ENCODE data around the gene ANKRD60. TPM values are rescaled to one million over a fixed set of nuclear protein-coding genes. Genes with fewer than 3 reads are reported as not detected.

ANKRD60 gene
- total RNA-seq, 1 experiment from 2014 or later = not detected

DNA sequence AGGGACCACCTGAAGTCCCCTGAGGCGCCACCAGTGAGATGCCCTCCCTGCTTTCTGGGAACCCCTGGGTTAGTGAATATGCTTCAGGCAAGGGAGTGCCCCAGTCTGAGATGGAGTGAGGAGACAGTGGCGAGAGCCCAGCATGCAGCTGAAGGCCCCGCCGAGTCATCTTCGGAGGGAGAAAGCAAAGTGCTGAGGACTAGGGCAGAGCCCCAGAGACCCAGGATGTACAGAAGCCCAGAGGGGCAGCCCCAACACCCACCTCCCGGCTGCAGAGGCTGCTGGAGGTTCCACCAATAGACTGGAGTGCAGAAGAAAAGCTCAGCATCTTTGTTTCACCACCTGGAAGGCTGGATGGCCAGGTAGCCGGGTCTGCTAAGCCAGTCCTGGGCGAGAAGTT is 14.1 kb downstream of the ANKRD60 start:
- no peak overlapping the region for H2BK15ac ChIP-seq (ENCODE audit: low read depth, low read length)
- no CpG with 5 or more reads among the region's 8 CpGs for WGBS (ENCODE audit: extremely low coverage, insufficient read length, low lambda C conversion rate)
- H3K23me2 ChIP-seq (ENCODE audit: insufficient read length, low read depth, low read length, poor library complexity, severe bottlenecking) = no peaks in the 10 kb centered on the region
- H3K4me1 Mint-ChIP-seq = 0 out of 4 replicates have a peak, but pooled peaks cover 0 to 3% of the 10 kb centered on the region in 2 experiments
- no peak overlapping the region for H3K56ac ChIP-seq (ENCODE audit: insufficient read length, low read depth, low read length)
- no peaks in the 10 kb centered on the region for H3K79me1 ChIP-seq (ENCODE audit: insufficient read depth, low read depth, low read length, poor library complexity, severe bottlenecking)
- H2BK120ac ChIP-seq (ENCODE audit: low read depth, low read length, poor library complexity, severe bottlenecking) = no peak overlapping the region
- no peak overlapping the region for H3K14ac ChIP-seq (ENCODE audit: insufficient read depth, low read length)
- no peak overlapping the region for H3K27ac Mint-ChIP-seq
- no peak overlapping the region for H3T11ph ChIP-seq (ENCODE audit: low read length)
- peaks cover 7 to 9% (median 8%) of the 10 kb centered on the region in 3 experiments for H3K36me3 Mint-ChIP-seq (ENCODE audit: insufficient read depth in 1 of 3, low read depth in 3 of 3)
- H3K27me3 Mint-ChIP-seq (ENCODE audit: low read depth) = peaks cover 39% of the 10 kb centered on the region
- no peak overlapping the region for H4K5ac ChIP-seq (ENCODE audit: insufficient read length, low read depth, low read length)
- TF ChIP-seq, protein P1, sequence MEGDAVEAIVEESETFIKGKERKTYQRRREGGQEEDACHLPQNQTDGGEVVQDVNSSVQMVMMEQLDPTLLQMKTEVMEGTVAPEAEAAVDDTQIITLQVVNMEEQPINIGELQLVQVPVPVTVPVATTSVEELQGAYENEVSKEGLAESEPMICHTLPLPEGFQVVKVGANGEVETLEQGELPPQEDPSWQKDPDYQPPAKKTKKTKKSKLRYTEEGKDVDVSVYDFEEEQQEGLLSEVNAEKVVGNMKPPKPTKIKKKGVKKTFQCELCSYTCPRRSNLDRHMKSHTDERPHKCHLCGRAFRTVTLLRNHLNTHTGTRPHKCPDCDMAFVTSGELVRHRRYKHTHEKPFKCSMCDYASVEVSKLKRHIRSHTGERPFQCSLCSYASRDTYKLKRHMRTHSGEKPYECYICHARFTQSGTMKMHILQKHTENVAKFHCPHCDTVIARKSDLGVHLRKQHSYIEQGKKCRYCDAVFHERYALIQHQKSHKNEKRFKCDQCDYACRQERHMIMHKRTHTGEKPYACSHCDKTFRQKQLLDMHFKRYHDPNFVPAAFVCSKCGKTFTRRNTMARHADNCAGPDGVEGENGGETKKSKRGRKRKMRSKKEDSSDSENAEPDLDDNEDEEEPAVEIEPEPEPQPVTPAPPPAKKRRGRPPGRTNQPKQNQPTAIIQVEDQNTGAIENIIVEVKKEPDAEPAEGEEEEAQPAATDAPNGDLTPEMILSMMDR (conservative IDR thresholded peaks at IDR 0.05) = no peak
- H3K4me2 ChIP-seq (ENCODE audit: insufficient read depth, insufficient read length, low read length) = no peak overlapping the region
- H2BK20ac ChIP-seq (ENCODE audit: low read depth, low read length, poor library complexity, severe bottlenecking) = no peak overlapping the region
- no peak overlapping the region for H4K8ac ChIP-seq (replicated peaks; ENCODE audit: insufficient read length, low read depth, low read length)
- H2BK5ac ChIP-seq (ENCODE audit: insufficient read length, low read length) = no peak overlapping the region
- H2AFZ ChIP-seq (ENCODE audit: low read length) = no peak overlapping the region
- no peaks in the 10 kb centered on the region for H3K27me3 ChIP-seq (ENCODE audit: insufficient read depth, low read length)
- no peak overlapping the region for H3K4me3 Mint-ChIP-seq
- no peak overlapping the region for H3K23ac ChIP-seq (ENCODE audit: insufficient read length, low read depth, low read length)
- no peaks in the 10 kb centered on the region for H3K9me3 ChIP-seq (ENCODE audit: control insufficient read depth, low read depth, low read length)
- no peaks in the 10 kb centered on the region for H3K79me2 ChIP-seq (ENCODE audit: insufficient read depth, low read length)
- no peaks in the 10 kb centered on the region for H4K20me1 ChIP-seq (ENCODE audit: control insufficient read depth, insufficient read depth, insufficient read length)
- no peak for DNase-seq
- no peak overlapping the region for H3K27ac ChIP-seq (ENCODE audit: insufficient read length, low read depth, low read length)
- peaks cover 9 to 11% of the 10 kb centered on the region in 2 experiments for H3K9me3 Mint-ChIP-seq
- H2BK12ac ChIP-seq (ENCODE audit: insufficient read length, low read depth, low read length) = no peak overlapping the region
- H3K4me1 ChIP-seq (ENCODE audit: insufficient read depth, low read length) = no peaks in the 10 kb centered on the region
- no peak overlapping the region for H3K18ac ChIP-seq (ENCODE audit: insufficient read length, low read depth, low read length)
- H3K4ac ChIP-seq (ENCODE audit: low read depth, low read length) = no peak overlapping the region
- H4K91ac ChIP-seq (ENCODE audit: insufficient read length, low read depth, low read length) = no peak overlapping the region
- H3K9ac ChIP-seq (ENCODE audit: extremely low read depth, insufficient read length, low read length) = no peak overlapping the region
- H2AK5ac ChIP-seq (ENCODE audit: insufficient read length, low read length) = no peak overlapping the region
